Kidney capillary endothelial cell (primary cell): ENCODE data around the gene SLC27A5.
A peak's percentile ranks its signal among the peaks of the same experiment; 100 is the strongest.

Experiments
- DNase-seq: peaks from one replicate; pipeline ENCODE4 v3.0.0-alpha.2; 2018; ENCODE audit warnings: low spot score

The SLC27A5 gene

GRCh38 chr19:58511353-58512208 lies at the start of gene SLC27A5:
TSS of gene SLC27A5 (minus strand) at chr19:58511992. CDS start at chr19:58511955, 37 bp downstream.
- DNase-seq: no peak

GRCh38 chr19:58560921-58561320 lies 49.1 kb upstream of the SLC27A5 start:
- DNase-seq: no peak

- no peak for DNase-seq
Observed at GRCh38 chr19:58560007-58560887, 48.5 kb upstream of the SLC27A5 start.

- peak; percentile 72 for DNase-seq
Observed at GRCh38 chr19:58559275-58560006, 47.6 kb upstream of the SLC27A5 start.

- peak; percentile 99 for DNase-seq
Observed at GRCh38 chr19:58558623-58559274, 47.0 kb upstream of the SLC27A5 start.

GRCh38 chr19:58558066-58558622 lies 46.4 kb upstream of the SLC27A5 start, which contains the start of gene UBE2M:
TSS of gene UBE2M (minus strand) at chr19:58558611. CDS start at chr19:58558381, 230 bp downstream.
- no peak for DNase-seq

- DNase-seq: no peak
Observed at GRCh38 chr19:58557221-58558065, 45.7 kb upstream of the SLC27A5 start.

- DNase-seq: no peak
Observed at GRCh38 chr19:58556622-58557220, 44.9 kb upstream of the SLC27A5 start.

- no peak for DNase-seq
Observed at GRCh38 chr19:58555920-58556621, 44.3 kb upstream of the SLC27A5 start.

- DNase-seq: no peak
Observed at GRCh38 chr19:58555369-58555885, 43.6 kb upstream of the SLC27A5 start.

GRCh38 chr19:58554494-58555368 lies 42.9 kb upstream of the SLC27A5 start, which contains the start of gene CHMP2A:
TSS of gene CHMP2A (minus strand) at chr19:58555105. CDS start at chr19:58554212, 893 bp downstream.
- peak; percentile 85 for DNase-seq

- no peak for DNase-seq
Observed at GRCh38 chr19:58553799-58554493, 42.2 kb upstream of the SLC27A5 start.

GRCh38 chr19:58552655-58553054 lies 40.9 kb upstream of the SLC27A5 start:
- DNase-seq: no peak

GRCh38 chr19:58551577-58552471 lies 40.0 kb upstream of the SLC27A5 start:
- no peak for DNase-seq

GRCh38 chr19:58551123-58551497 lies 39.3 kb upstream of the SLC27A5 start:
- DNase-seq: no peak
